SK-N-MC (cell line): ENCODE data around the gene GFI1B.

Experiments
- DNase-seq: peaks from one replicate; pipeline ENCODE4 v3.0.0-alpha.2; 2011; ENCODE audit warnings: low read depth, low spot score
- H3K27ac ChIP-seq: fragments of 200-600 bp; sonication (generic); 2 replicates; pipeline ENCODE4 v1.5.1; 2016; ENCODE audit warnings: mixed run types
- H3K36me3 ChIP-seq: fragments of 200-600 bp; sonication (generic); 2 replicates; pipeline ENCODE4 v1.6.1; 2017; ENCODE audit warnings: antibody characterized with exemption, low read length, mixed read lengths; ENCODE audit not compliant: insufficient read depth
- H3K4me3 ChIP-seq: fragments of 200-600 bp; sonication (generic); 2 replicates; pipeline ENCODE4 v1.5.1; 2016
- H3K9ac ChIP-seq: fragments of 200-600 bp; sonication (generic); 2 replicates; pipeline ENCODE4 v1.8.0; 2017; ENCODE audit warnings: mixed run types, mixed read lengths; ENCODE audit not compliant: insufficient read length
- H3K9me3 ChIP-seq: fragments of 200-600 bp; sonication (generic); 2 replicates; pipeline ENCODE4 v1.6.1; 2017; ENCODE audit warnings: low read depth, mild to moderate bottlenecking, antibody characterized with exemption, low read length, moderate library complexity, mixed read lengths
- EZH2 ChIP-seq: fragments of 200-600 bp; sonication (generic); IDR thresholded peaks from one replicate; pipeline ENCODE4 v1.6.1; 2017; ENCODE audit warnings: antibody characterized with exemption
- FOXP2 ChIP-seq: optimal IDR thresholded peaks from 2 replicates; pipeline ENCODE3; 2011; ENCODE audit warnings: mild to moderate bottlenecking, moderate library complexity; ENCODE audit not compliant: insufficient read depth; ENCODE audit errors: extremely low read length, control extremely low read depth
- POLR2AphosphoS5 ChIP-seq: IDR thresholded peaks from 2 replicates; pipeline ENCODE4 v1.6.1; 2012; ENCODE audit warnings: mild to moderate bottlenecking, low read depth, low read length, borderline replicate concordance

Gene GFI1B

GRCh38 chr9:132944294-132945185 lies 34.0 kb upstream of the GFI1B start, which contains the start of gene TSC1:
Gene TSC1 (minus strand): TSS chr9:132944616. CDS start chr9:132928872, 15,744 bp downstream.
- Histone ChIP-seq H3K27ac (peak within 1 kb of the TSS; percentile 98), H3K9me3 (no peaks in the 10 kb centered on the region), H3K36me3 (no peaks in the 10 kb centered on the region), H3K4me3 (peak within 1 kb of the TSS; percentile 91), H3K9ac (peak within 1 kb of the TSS; percentile 98)
- TF ChIP-seq POLR2AphosphoS5 = peak; percentile 68
- TF ChIP-seq EZH2 = no peak
- peak; percentile 96 for TF ChIP-seq FOXP2
- peak; percentile 78 for DNase-seq

- peak overlapping the region; percentile 91 for H3K4me3 ChIP-seq
- peak overlapping the region; percentile 66 for H3K9ac ChIP-seq
- H3K9me3 ChIP-seq = no peaks in the 10 kb centered on the region
- H3K27ac ChIP-seq = peak overlapping the region; percentile 12
- DNase-seq = no peak
- H3K36me3 ChIP-seq = no peaks in the 10 kb centered on the region
- TF ChIP-seq POLR2AphosphoS5 = no peak
- TF ChIP-seq EZH2 = no peak
- TF ChIP-seq FOXP2 = no peak
These were observed 33.0 kb upstream of the GFI1B start for GRCh38 chr9:132945186-132946130.

- no peak overlapping the region for H3K4me3 ChIP-seq
These were observed 32.3 kb upstream of the GFI1B start for GRCh38 chr9:132946211-132946610.

DNA sequence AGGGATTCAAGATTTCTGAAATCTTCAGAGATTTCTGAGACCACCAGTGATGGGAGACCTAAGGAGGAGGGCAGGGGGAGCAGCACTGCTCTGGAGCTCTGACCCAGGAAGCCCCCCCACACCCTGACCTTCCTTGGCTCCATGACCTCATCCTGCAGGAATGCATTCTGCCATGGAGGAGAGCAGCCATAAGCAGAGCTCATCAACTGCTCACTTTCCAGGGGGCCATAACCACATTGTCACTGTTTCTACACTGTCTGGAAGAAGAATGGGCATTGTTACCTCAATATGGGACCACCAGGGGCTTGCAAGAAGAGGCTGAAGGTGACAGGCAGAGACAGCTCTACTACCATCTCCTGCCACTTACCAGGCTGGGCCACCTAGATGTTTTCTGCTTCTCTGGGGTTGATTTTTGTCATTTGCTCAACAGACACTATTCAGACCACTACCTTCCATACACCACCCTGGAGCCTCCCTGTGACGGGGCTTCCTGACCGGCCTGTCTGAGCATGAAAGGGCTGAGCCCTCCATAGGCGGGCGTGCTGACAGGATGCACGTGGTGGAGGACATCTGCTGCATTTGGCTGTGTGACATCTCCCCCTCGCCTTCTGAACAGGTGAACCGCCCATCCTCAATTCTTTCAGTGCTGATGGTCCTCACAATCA lies 31.7 kb upstream of the GFI1B start:
- Histone ChIP-seq H3K27ac (no peak overlapping the region), H3K9me3 (no peaks in the 10 kb centered on the region), H3K9ac (no peak overlapping the region), H3K4me3 (no peak overlapping the region), H3K36me3 (no peaks in the 10 kb centered on the region)
- TF ChIP-seq EZH2 (no peak), FOXP2 (no peak), POLR2AphosphoS5 (no peak)
- no peak for DNase-seq

More at GRCh38 chr9:132946211-132946610, 32.3 kb upstream of the GFI1B start:
- DNase-seq = no peak
- Histone ChIP-seq H3K9me3 (no peaks in the 10 kb centered on the region), H3K9ac (no peak overlapping the region), H3K36me3 (no peaks in the 10 kb centered on the region), H3K27ac (no peak overlapping the region)
- TF ChIP-seq FOXP2 (no peak), POLR2AphosphoS5 (no peak), EZH2 (no peak)

GRCh38 chr9:132947756-132948155 lies 30.7 kb upstream of the GFI1B start:
- H3K4me3 ChIP-seq = no peak overlapping the region
- TF ChIP-seq EZH2 (no peak), FOXP2 (no peak), POLR2AphosphoS5 (no peak)
- no peaks in the 10 kb centered on the region for H3K36me3 ChIP-seq
- no peak overlapping the region for H3K9ac ChIP-seq
- no peak overlapping the region for H3K27ac ChIP-seq
- no peaks in the 10 kb centered on the region for H3K9me3 ChIP-seq
- no peak for DNase-seq

GRCh38 chr9:132948482-132949050 lies 29.9 kb upstream of the GFI1B start:
- DNase-seq = no peak
- H3K36me3 ChIP-seq = no peaks in the 10 kb centered on the region
- no peak for TF ChIP-seq POLR2AphosphoS5
- TF ChIP-seq FOXP2 = no peak
- TF ChIP-seq EZH2 = no peak
- H3K9me3 ChIP-seq = no peaks in the 10 kb centered on the region
- H3K9ac ChIP-seq = no peak overlapping the region
- no peak overlapping the region for H3K4me3 ChIP-seq
- H3K27ac ChIP-seq = no peak overlapping the region

GRCh38 chr9:132949709-132950108 lies 28.8 kb upstream of the GFI1B start:
- Histone ChIP-seq H3K27ac (no peak overlapping the region), H3K9me3 (no peaks in the 10 kb centered on the region), H3K4me3 (no peak overlapping the region), H3K36me3 (no peaks in the 10 kb centered on the region), H3K9ac (no peak overlapping the region)
- no peak for TF ChIP-seq FOXP2
- TF ChIP-seq EZH2 = no peak
- TF ChIP-seq POLR2AphosphoS5 = no peak
- DNase-seq = no peak
